ENCODE results near the gene FAM53A.

The FAM53A gene

GRCh38 chr4:1635464-1635863 lies 48.6 kb downstream of the FAM53A start:
- no peak overlapping the region for H3K4me3 ChIP-seq (replicated peaks in 1 of 2; ENCODE audit: low read depth in 2 of 2, low read length in 2 of 2)
- TF ChIP-seq CTCF (IDR thresholded peaks at IDR 0.05; ENCODE audit: low read depth, low read length) = no peak

GRCh38 chr4:1633993-1634392 lies 50.1 kb downstream of the FAM53A start:
- no peak overlapping the region for H3K4me3 ChIP-seq (replicated peaks in 1 of 2; ENCODE audit: low read depth in 2 of 2, low read length in 2 of 2)
- TF ChIP-seq CTCF (IDR thresholded peaks at IDR 0.05; ENCODE audit: low read depth, low read length) = no peak
- DNase-seq (ENCODE audit: low read depth in 2 of 2) = no peak

More at GRCh38 chr4:1635464-1635863, 48.6 kb downstream of the FAM53A start:
- no peak for DNase-seq (ENCODE audit: low read depth in 2 of 2)

- peak; percentile 52 to 62 for DNase-seq (ENCODE audit: low read depth in 2 of 2)
- TF ChIP-seq CTCF (IDR thresholded peaks at IDR 0.05; ENCODE audit: low read depth, low read length) = no peak
- no peak overlapping the region for H3K4me3 ChIP-seq (replicated peaks in 1 of 2; ENCODE audit: low read depth in 2 of 2, low read length in 2 of 2)
These were observed 51.7 kb downstream of the FAM53A start for GRCh38 chr4:1632109-1633104.

GRCh38 chr4:1631136-1631535 lies 53.0 kb downstream of the FAM53A start:
- DNase-seq (ENCODE audit: low read depth in 2 of 2) = no peak
- H3K4me3 ChIP-seq (replicated peaks in 1 of 2; ENCODE audit: low read depth in 2 of 2, low read length in 2 of 2) = no peak overlapping the region
- TF ChIP-seq CTCF (IDR thresholded peaks at IDR 0.05; ENCODE audit: low read depth, low read length) = no peak

- TF ChIP-seq CTCF (IDR thresholded peaks at IDR 0.05; ENCODE audit: low read depth, low read length) = no peak
- H3K4me3 ChIP-seq (replicated peaks in 1 of 2; ENCODE audit: low read depth in 2 of 2, low read length in 2 of 2) = no peak overlapping the region
- no peak for DNase-seq (ENCODE audit: low read depth in 2 of 2)
These were observed 53.8 kb downstream of the FAM53A start for GRCh38 chr4:1630266-1630665.

GRCh38 chr4:1629699-1630083 lies 54.4 kb downstream of the FAM53A start:
- no peak for DNase-seq (ENCODE audit: low read depth in 2 of 2)
- no peak for TF ChIP-seq CTCF (IDR thresholded peaks at IDR 0.05; ENCODE audit: low read depth, low read length)
- no peak overlapping the region for H3K4me3 ChIP-seq (replicated peaks in 1 of 2; ENCODE audit: low read depth in 2 of 2, low read length in 2 of 2)

All from cardiac fibroblast (primary cell).